ENCODE data around the gene CLDN17.

The CLDN17 gene

GRCh38 chr21:30166705-30167104 is at the start of gene CLDN17:
CLDN17 (minus strand) TSS chr21:30166805; CDS start chr21:30166617, 188 bp downstream.
- DNase-seq: no peak

- no peak for DNase-seq
These were observed 49.6 kb upstream of the CLDN17 start, which contains the start of gene CLDN8 for GRCh38 chr21:30216041-30216723. CLDN8 (minus strand) TSS chr21:30216097; CDS start chr21:30215925, 172 bp downstream.

- no peak for DNase-seq
These were observed 44.5 kb upstream of the CLDN17 start for GRCh38 chr21:30211071-30211470.

GRCh38 chr21:30209601-30210000 is 43.0 kb upstream of the CLDN17 start:
- peak; percentile 12 for DNase-seq

DNA sequence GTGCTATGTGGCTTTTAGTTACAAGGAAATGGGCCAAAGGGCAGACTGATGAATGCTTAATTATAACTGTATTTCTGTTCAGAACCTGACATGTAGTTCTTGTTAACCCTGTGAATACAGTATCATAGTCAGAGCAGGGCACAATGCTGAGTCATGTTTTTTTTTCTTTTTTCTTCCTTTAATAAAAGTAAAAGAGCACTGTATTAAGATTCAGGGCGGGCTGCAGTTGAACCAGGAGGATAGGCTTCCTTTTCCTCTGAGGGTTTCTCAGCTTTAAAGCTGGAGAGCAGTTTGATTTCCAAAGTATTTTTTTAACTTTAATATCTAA is 40.6 kb upstream of the CLDN17 start:
- no peak for DNase-seq

- DNase-seq: no peak
These were observed 40.1 kb upstream of the CLDN17 start for GRCh38 chr21:30206551-30207251.

GRCh38 chr21:30200000-30200399 is 33.4 kb upstream of the CLDN17 start:
- DNase-seq: no peak

- peak; percentile 74 for DNase-seq
These were observed 28.2 kb upstream of the CLDN17 start for GRCh38 chr21:30194701-30195299.

GRCh38 chr21:30193201-30193600 is 26.6 kb upstream of the CLDN17 start:
- no peak for DNase-seq

- no peak for DNase-seq
These were observed 23.9 kb upstream of the CLDN17 start for GRCh38 chr21:30190554-30190953.

DNA sequence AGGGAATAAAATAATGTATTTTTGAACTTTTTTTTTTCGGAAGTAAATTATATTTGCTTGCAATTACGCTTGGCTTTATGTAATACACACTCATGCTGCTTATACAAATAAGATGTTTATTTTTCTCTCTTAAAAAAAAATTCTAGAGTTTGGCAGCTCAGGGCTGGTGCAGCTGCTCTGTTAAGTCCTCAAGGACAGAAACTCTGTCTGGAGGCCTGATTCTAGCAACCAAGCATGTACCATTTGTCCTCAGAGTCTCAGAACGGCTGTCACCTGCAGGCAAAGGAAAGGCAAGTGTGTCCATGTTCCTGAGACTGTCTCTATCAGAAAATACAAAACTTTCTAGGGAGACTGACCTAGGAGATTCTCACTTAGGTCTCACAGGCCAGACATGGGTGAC is 23.2 kb upstream of the CLDN17 start:
- no peak for DNase-seq

DNA sequence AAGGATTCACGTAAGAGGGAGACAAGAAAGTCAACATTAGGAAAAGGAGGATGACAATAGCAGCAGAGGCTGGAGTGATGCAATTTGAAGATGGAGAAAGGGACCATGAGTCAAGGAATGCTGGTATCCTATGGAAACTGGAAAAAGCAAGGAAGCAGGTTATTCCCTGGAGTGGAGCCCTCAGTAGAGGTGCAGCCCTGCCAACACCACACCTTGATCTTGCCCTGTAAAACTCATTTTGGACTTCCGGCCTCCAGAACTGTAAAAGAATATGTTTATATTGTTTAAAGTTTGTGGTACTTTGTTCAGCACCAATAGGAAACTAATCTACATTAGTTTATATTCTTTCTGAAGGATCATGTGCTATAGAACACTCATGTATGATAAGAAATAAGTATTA is 19.6 kb upstream of the CLDN17 start:
- DNase-seq: no peak

- DNase-seq: no peak
These were observed 1.5 kb upstream of the CLDN17 start for GRCh38 chr21:30168086-30168485.

DNA sequence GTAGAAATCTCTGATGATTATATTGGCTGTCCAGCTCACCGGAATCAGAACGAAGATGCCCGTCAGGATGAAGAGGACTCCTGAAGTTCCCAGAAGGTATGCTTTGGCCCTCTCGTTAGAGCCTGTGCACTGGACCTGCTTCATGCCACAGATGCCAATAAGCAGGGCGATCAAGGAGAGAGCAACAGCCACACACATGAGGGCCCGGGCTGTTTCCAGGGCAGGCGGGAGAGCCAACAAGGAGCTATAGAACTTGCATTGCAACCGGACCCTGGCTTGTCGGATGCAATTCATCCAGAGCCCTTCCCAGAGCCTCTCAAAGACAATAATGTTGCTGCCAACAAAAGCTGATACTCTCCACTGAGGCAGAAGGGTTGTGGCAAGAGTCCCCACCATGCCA is 434 bp downstream of the CLDN17 start:
- DNase-seq: no peak

- no peak for DNase-seq
These were observed 1.8 kb downstream of the CLDN17 start for GRCh38 chr21:30164796-30165195.

GRCh38 chr21:30153697-30154340 is 12.8 kb downstream of the CLDN17 start:
- DNase-seq: no peak

DNA sequence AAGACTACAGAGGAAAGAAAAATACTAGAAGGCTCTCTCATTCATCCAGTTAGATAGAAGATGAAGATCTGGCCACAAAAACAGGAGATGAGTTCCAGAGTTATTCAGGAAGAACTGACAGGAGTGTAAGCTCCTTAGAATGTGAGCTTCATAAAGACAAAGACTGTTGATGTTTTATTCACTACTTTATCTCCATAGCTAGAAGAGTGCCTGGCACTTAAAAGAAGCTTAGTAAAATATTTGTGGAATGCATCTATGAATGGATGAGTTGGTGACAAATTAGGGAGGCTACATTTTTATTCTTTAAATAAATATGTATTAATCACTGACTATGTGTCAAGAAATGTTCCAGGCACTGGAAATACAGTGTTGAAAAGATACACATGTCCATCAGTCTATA is 13.8 kb downstream of the CLDN17 start:
- DNase-seq: no peak

- no peak for DNase-seq
These were observed 17.7 kb downstream of the CLDN17 start for GRCh38 chr21:30148906-30149305.

- peak; percentile 22 for DNase-seq
These were observed 19.9 kb downstream of the CLDN17 start for GRCh38 chr21:30146558-30147282.

DNA sequence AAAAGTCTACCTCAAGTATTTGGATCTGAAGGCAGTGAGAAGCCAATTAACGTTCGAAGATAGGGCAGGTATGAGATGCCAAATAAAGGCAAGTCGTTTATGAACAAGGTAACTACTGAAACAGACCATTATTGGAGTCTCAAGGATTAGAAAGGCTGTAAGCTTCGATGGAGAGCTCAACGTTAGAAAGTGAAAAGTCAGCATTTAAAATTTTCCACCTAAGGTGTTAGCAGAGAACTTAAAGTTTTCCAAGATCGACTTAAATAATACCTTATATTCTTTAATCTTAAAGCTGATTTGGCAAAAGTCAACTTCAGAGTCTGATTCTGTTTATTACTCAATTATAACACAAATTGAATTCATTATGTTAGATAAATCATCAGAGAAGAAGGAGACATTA is 28.1 kb downstream of the CLDN17 start:
- DNase-seq: no peak

DNA sequence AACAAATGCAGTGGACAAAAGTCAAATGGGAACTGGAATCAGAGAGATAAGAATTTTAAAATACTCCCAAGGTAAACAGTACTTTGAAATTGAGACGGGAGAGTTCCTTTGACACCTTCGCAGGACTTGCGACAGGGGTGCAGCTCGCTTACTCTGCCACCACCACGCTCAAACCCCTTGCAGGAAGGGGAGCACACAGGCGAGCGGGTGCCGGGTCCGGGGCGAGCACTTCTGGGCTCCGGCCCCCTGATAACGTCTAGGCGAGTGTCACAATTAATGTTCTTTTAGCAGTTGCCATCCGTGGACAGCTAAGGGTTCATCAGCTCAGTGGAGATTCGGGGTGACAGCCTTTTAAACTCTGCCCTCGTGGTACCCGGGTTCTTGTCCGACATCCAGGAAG is 37.4 kb downstream of the CLDN17 start:
- no peak for DNase-seq

- no peak for DNase-seq
These were observed 40.0 kb downstream of the CLDN17 start for GRCh38 chr21:30126576-30126975.

DNA sequence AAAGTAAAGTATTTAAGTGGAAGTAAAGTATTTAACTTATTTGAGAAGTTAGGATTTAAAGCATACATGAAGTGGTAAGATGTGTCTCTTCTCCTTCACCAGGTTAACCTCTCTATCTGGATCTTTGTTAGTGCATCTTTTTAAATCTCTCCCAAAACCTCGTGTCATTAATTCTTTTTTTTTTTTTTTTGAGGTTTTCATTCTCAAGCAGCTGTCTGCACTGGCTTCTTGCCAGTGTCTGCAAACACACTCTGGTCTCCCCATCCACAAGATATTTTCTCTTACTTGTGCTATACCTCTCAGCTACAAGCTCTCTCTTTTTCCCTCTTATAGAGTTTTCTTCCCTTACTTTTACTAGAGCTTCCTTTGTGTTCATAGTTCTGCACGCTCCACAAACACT is 49.0 kb downstream of the CLDN17 start:
- DNase-seq: no peak

Data from eye (tissue), 1 donor.